NK-92 (cell line): ENCODE measurements around the gene ISOC1.
A peak's percentile ranks its signal among the peaks of the same experiment; 100 is the strongest.

ENCODE experiments used
- DNase-seq: peaks from one replicate; lab custom pipeline; 2025; ENCODE audit not compliant: unreplicated experiment; lab: John Stamatoyannopoulos, UW

Gene ISOC1

GRCh38 chr5:129094087-129094923 is at the start of gene ISOC1:
TSS of gene ISOC1 (plus strand) at chr5:129094749. CDS start at chr5:129094767, 18 bp downstream.
- peak; percentile 24 for DNase-seq

- DNase-seq: no peak
These were observed 48.4 kb upstream of the ISOC1 start for GRCh38 chr5:129046151-129046550.

GRCh38 chr5:129048509-129048908 is 46.0 kb upstream of the ISOC1 start:
- DNase-seq: no peak

- DNase-seq: no peak
These were observed 45.3 kb upstream of the ISOC1 start for GRCh38 chr5:129049126-129049799.

- no peak for DNase-seq
These were observed 43.3 kb upstream of the ISOC1 start for GRCh38 chr5:129051283-129051682.

GRCh38 chr5:129053438-129053837 is 41.1 kb upstream of the ISOC1 start:
- DNase-seq: no peak

- DNase-seq: no peak
These were observed 37.2 kb upstream of the ISOC1 start for GRCh38 chr5:129057329-129057728.

GRCh38 chr5:129061849-129062248 is 32.7 kb upstream of the ISOC1 start:
- DNase-seq: no peak

- no peak for DNase-seq
These were observed 31.0 kb upstream of the ISOC1 start for GRCh38 chr5:129063483-129064113.

- DNase-seq: no peak
These were observed 28.8 kb upstream of the ISOC1 start for GRCh38 chr5:129065721-129066120.

- no peak for DNase-seq
These were observed 26.8 kb upstream of the ISOC1 start for GRCh38 chr5:129067745-129068144.

GRCh38 chr5:129069292-129069691 is 25.3 kb upstream of the ISOC1 start:
- no peak for DNase-seq

GRCh38 chr5:129073111-129073510 is 21.4 kb upstream of the ISOC1 start:
- DNase-seq: no peak

GRCh38 chr5:129074903-129075302 is 19.6 kb upstream of the ISOC1 start:
- DNase-seq: no peak

GRCh38 chr5:129077433-129078075 is 17.0 kb upstream of the ISOC1 start:
- no peak for DNase-seq

- DNase-seq: no peak
These were observed 16.3 kb upstream of the ISOC1 start for GRCh38 chr5:129078247-129078646.

GRCh38 chr5:129078660-129079059 is 15.9 kb upstream of the ISOC1 start:
- DNase-seq: no peak

GRCh38 chr5:129079496-129079895 is 15.1 kb upstream of the ISOC1 start:
- no peak for DNase-seq

- no peak for DNase-seq
These were observed 13.8 kb upstream of the ISOC1 start for GRCh38 chr5:129080766-129081165.

- DNase-seq: no peak
These were observed 12.1 kb upstream of the ISOC1 start for GRCh38 chr5:129082225-129083136.
